ENCODE measurements around the gene GUCA2B. TPM values are rescaled to one million over a fixed set of nuclear protein-coding genes. Genes with fewer than 3 reads are reported as not detected.

Gene GUCA2B
- total RNA-seq, 1 experiment from 2014 or later: not detected

GRCh38 chr1:42130061-42130660 lies 23.0 kb upstream of the GUCA2B start:
- ChIA-PET CTCF (no interaction called here), POLR2A (no interaction called here)
- BruUV-seq (replicated peaks): no TSS peak
- Mint-ChIP-seq H3K9me3 (ENCODE audit: unreplicated experiment) (no peaks in the 10 kb centered on the region), H3K27me3 (ENCODE audit: insufficient read depth, unreplicated experiment) (peaks cover 44% of the 10 kb centered on the region), H3K4me3 (ENCODE audit: unreplicated experiment) (no peak overlapping the region), H3K27ac (ENCODE audit: low read depth, unreplicated experiment) (no peak overlapping the region), H3K36me3 (ENCODE audit: insufficient read depth, unreplicated experiment) (no peaks in the 10 kb centered on the region), H3K4me1 (ENCODE audit: insufficient read depth, unreplicated experiment) (no peaks in the 10 kb centered on the region)
- no peak for TF ChIP-seq CTCF (IDR thresholded peaks at IDR 0.05; ENCODE audit: unreplicated experiment)
- DNase-seq (ENCODE audit: unreplicated experiment): no peak
- intact Hi-C loops (cut with micrococcal nuclease): no loop called here

- Mint-ChIP-seq H3K9me3 (ENCODE audit: unreplicated experiment) (no peaks in the 10 kb centered on the region), H3K36me3 (ENCODE audit: insufficient read depth, unreplicated experiment) (no peaks in the 10 kb centered on the region), H3K4me1 (ENCODE audit: insufficient read depth, unreplicated experiment) (no peaks in the 10 kb centered on the region), H3K4me3 (ENCODE audit: unreplicated experiment) (no peak overlapping the region), H3K27me3 (ENCODE audit: insufficient read depth, unreplicated experiment) (peaks cover 20% of the 10 kb centered on the region), H3K27ac (ENCODE audit: low read depth, unreplicated experiment) (no peak overlapping the region)
- POLR2A ChIA-PET: no interaction called here
- no TSS peak for BruUV-seq (replicated peaks)
- intact Hi-C loops (cut with micrococcal nuclease): no loop called here
- no peak for TF ChIP-seq CTCF (IDR thresholded peaks at IDR 0.05; ENCODE audit: unreplicated experiment)
- CTCF ChIA-PET: no interaction called here
- no peak for DNase-seq (ENCODE audit: unreplicated experiment)
These were observed 19.8 kb upstream of the GUCA2B start for GRCh38 chr1:42133390-42133789.

- Mint-ChIP-seq H3K27me3 (ENCODE audit: insufficient read depth, unreplicated experiment) (peaks cover 14% of the 10 kb centered on the region), H3K36me3 (ENCODE audit: insufficient read depth, unreplicated experiment) (no peaks in the 10 kb centered on the region), H3K9me3 (ENCODE audit: unreplicated experiment) (no peaks in the 10 kb centered on the region), H3K4me1 (ENCODE audit: insufficient read depth, unreplicated experiment) (no peaks in the 10 kb centered on the region), H3K27ac (ENCODE audit: low read depth, unreplicated experiment) (no peak overlapping the region), H3K4me3 (ENCODE audit: unreplicated experiment) (no peak overlapping the region)
- BruUV-seq (replicated peaks): no TSS peak
- CTCF ChIA-PET: interaction anchor here (0.7 kb wide), 1 partner anchor 464 kb away, joined by 3 read pairs; no protein-coding TSS in a partner anchor
- no peak for DNase-seq (ENCODE audit: unreplicated experiment)
- intact Hi-C loops (cut with micrococcal nuclease): no loop called here
- TF ChIP-seq CTCF (IDR thresholded peaks at IDR 0.05; ENCODE audit: unreplicated experiment): no peak
- POLR2A ChIA-PET: no interaction called here
These were observed 19.2 kb upstream of the GUCA2B start for GRCh38 chr1:42133809-42134526.

GRCh38 chr1:42135426-42135825 lies 17.8 kb upstream of the GUCA2B start:
- CTCF ChIA-PET: interaction anchor here (0.9 to 1.2 kb wide), 2 partner anchors 12 to 562 kb away, joined by 3 read pairs; no protein-coding TSS in a partner anchor
- no peaks in the 10 kb centered on the region for H3K36me3 Mint-ChIP-seq (ENCODE audit: insufficient read depth, unreplicated experiment)
- no peak for TF ChIP-seq CTCF (IDR thresholded peaks at IDR 0.05; ENCODE audit: unreplicated experiment)
- no peak overlapping the region for H3K4me3 Mint-ChIP-seq (ENCODE audit: unreplicated experiment)
- H3K27ac Mint-ChIP-seq (ENCODE audit: low read depth, unreplicated experiment): no peak overlapping the region
- intact Hi-C loops (cut with micrococcal nuclease): no loop called here
- POLR2A ChIA-PET: no interaction called here
- no peaks in the 10 kb centered on the region for H3K9me3 Mint-ChIP-seq (ENCODE audit: unreplicated experiment)
- H3K4me1 Mint-ChIP-seq (ENCODE audit: insufficient read depth, unreplicated experiment): no peaks in the 10 kb centered on the region
- no peaks in the 10 kb centered on the region for H3K27me3 Mint-ChIP-seq (ENCODE audit: insufficient read depth, unreplicated experiment)
- BruUV-seq (replicated peaks): no TSS peak
- peak; percentile 23 for DNase-seq (ENCODE audit: unreplicated experiment)

All from MCF 10A (cell line).